ENCODE results near the gene BACE2.

Gene BACE2

DNA sequence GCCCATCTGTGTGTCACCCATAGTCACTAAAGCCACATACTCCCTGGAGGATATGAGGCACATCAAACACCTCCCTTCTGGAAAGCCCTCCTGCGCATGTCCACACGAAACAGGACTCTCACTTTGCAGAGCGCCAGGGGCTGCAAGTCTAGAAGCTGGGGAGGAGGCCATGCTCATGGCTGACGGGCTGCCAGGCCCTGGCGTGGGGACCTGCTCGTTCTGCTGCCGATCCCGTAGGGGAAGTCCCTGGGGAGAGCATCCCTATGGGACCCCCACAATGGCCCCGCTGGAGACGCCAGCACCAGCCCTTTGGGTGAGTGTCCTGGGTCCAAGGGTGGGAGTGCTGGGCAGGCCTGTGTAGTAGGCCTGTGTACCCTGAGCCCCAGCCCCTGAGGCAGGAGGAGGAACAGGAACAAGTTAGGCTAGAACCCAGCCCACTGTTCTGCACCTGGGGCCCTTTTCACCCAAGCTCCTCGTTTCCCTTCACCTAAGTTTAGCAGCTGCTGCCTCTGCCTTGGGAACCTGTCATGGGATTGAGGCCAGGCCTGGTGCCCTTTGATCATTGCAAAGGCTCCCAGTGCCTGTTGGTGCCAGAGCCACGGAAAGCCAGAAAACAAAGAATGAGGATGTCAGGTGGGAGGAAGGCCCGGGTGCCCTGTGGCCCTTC, 158.6 kb downstream of the BACE2 start:
- no peak for DNase-seq

DNA sequence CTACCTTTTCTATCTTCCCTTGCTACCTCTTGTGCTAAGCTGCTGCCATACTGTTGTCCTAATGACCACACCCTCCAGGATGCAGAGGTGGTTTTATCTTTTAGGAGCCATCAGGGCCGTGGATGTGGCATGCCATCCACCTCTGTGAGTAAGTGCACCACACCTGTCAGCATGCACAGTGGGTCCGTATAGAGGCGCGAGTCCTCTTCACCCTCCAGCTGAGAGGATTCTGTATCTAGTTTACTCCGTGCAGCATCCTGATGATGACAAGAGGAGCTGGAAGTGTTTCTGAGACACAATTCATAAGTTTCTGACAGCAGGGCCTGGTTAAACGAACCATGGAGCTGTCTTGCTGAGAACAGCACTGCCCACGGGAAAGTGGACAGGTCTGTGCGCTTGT, 159.8 kb downstream of the BACE2 start:
- DNase-seq, result no peak

DNA sequence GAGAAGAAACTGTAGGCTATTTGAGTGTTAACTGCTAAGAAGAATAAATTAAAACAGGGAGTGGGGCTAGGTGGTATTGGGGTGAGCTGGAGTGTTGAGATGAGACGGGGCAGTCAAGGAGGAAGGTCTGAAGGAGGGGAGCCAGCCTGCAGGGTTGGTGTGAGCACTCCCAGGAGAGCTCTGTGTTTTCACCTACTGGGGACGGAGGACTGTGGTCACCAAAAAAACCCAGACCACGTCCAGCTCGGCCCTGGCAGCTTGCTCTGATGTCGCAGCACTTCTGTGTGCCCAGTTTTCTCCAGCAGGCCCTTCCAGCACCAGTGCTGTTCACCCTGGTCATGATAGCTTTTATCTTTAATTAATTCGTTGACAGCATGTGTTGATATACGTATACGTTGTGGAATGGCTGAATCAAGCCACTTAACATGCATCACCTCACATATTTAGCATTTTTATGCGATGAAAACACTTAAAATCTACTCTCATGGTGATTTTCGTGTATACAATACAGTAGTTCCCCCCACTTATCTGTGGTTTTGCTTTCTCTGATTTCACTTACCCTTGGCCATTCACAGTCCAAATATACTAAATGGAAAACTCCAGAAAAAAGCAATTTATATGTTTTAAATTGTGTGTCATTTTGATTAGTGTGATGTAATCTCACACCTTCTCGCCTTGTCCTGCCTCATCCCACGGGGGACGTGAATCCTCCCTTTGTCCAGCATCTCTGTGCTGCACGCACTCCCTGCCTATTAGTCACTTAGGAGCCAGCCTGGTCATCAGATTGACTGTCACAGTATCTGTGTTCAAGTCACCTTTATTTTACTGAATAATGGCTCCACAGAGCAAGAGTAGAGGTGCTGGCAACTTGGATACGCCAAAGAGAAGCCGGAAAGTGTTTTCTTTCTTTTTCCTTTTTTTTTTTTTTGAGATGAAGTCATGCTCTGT, 161.0 kb downstream of the BACE2 start:
- DNase-seq, result no peak
